Stomach smooth muscle (tissue), 2 donors: Measurements from ENCODE around the gene MRPS18C.

Experiments used
- H3K27ac ChIP-seq: one replicate; pipeline ENCODE4 v1.7.0; 2013; ENCODE audit warnings: mild to moderate bottlenecking, low read length, inconsistent platforms
- H3K27me3 ChIP-seq, 2 donors: one replicate each; pipeline ENCODE4 v1.7.0; 2013; ENCODE audit warnings: low read length in 2 of 2; ENCODE audit not compliant: insufficient read depth in 2 of 2, control insufficient read depth in 1 of 2
- H3K36me3 ChIP-seq, 2 donors: one replicate each; pipeline ENCODE4 v1.7.0; 2013; ENCODE audit warnings: low read length in 2 of 2; ENCODE audit not compliant: control insufficient read depth in 2 of 2, insufficient read depth in 2 of 2
- H3K4me1 ChIP-seq: one replicate; pipeline ENCODE4 v1.7.0; 2013; ENCODE audit warnings: low read length; ENCODE audit not compliant: control insufficient read depth, insufficient read depth
- H3K4me3 ChIP-seq, 2 donors: one replicate each; pipeline ENCODE4 v1.7.0; 2013; ENCODE audit warnings: low read length in 2 of 2
- H3K9ac ChIP-seq, 2 donors: one replicate each; pipeline ENCODE4 v1.7.0; 2013; ENCODE audit warnings: low read length in 2 of 2, mild to moderate bottlenecking in 1 of 2
- H3K9me3 ChIP-seq, 2 donors: one replicate each; pipeline ENCODE4 v1.7.0; 2013; ENCODE audit warnings: low read length in 2 of 2; ENCODE audit not compliant: control insufficient read depth in 2 of 2
- donor health status: healthy.
- donor health status: Pancreatic carcinoma.

Gene MRPS18C

DNA sequence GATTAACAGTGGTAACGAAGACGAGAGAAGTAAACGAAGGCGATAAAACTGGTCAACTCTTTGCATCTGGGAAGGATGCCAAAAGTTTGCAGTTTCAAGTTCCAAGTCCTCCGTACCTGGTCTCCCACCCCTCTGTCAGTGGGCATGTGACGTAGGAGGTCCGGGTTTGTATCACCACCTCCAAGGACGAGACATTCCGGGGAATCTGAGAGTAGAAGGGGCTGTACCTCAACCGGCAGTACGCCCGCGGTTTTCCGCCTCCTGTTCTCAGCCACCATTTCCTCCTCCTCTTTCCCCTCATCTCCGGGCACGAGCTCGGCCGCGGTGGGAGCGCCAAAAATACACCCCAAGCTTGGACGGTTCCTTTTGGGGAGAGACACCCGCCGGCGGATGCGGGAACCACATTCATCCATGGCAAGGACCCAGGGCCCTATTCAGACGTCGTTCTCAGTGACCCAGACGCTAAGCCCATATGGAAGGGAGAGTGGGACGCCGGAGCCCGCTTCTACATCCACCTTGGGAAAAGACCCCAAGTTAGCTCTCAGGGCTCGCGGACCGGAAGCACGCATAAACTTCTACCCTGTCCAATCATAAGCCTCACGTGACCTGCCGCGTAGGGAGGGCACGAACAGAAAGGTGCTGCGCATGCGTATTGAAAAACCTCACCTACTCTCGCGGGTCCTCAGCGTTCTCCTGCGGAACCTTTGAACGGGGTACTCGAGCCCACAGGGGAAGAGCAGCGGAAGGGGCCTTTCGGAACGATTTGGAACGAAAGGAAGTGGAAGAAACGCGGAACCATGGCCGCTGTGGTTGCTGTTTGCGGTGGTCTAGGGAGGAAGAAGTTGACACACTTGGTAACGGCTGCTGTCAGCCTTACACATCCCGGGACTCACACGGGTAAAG lies at the start of gene MRPS18C, which contains the start of gene HELQ:
Gene MRPS18C, plus strand, starts transcription at position 778 of the 903 bp plus-strand sequence. Its CDS starts 20 bp downstream, at position 798.
Gene HELQ, minus strand, starts transcription at position 543 of the 903 bp plus-strand sequence. Its CDS starts 130 bp downstream, at position 413.
- Histone ChIP-seq H3K27ac (peak within 1 kb of the TSS; percentile 98), H3K9ac (peak within 1 kb of the TSS; percentile 95 to 99), H3K36me3 (peaks cover 5 to 7% of the 10 kb centered on the region in 2 donors), H3K4me1 (peaks cover 6% of the 10 kb centered on the region), H3K27me3 (no peaks in the 10 kb centered on the region), H3K9me3 (no peaks in the 10 kb centered on the region), H3K4me3 (peak within 1 kb of the TSS; percentile 92 to 99)

- Histone ChIP-seq H3K9ac (no peak overlapping the region), H3K27ac (no peak overlapping the region), H3K4me3 (no peak overlapping the region), H3K9me3 (no peaks in the 10 kb centered on the region), H3K36me3 (peaks cover 11 to 20% of the 10 kb centered on the region in 2 donors), H3K4me1 (no peaks in the 10 kb centered on the region), H3K27me3 (no peaks in the 10 kb centered on the region)
Observed at GRCh38 chr4:83408908-83409307, 47.0 kb upstream of the MRPS18C start.

DNA sequence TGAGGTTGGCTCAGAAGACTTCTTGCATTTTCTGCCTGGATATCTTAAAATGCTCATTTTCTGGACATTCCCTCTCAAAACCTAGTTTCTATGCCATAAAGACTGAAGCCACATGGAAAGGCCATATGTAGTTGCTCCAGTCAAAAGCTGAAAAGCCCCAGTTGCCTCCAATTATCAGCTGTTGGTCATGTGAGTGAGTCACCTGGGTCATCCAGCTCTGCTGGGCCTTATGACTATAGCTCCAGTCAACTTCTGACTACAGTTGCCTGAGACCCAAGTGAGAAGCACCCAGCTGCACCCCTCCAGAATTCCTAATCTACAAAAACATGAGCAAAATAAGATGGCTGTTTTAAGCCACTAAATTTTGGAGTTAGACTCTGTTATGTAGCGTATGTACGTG lies 42.2 kb upstream of the MRPS18C start:
- Histone ChIP-seq H3K4me3 (no peak overlapping the region), H3K36me3 (peaks cover 22 to 24% of the 10 kb centered on the region in 2 donors), H3K9me3 (no peaks in the 10 kb centered on the region)

DNA sequence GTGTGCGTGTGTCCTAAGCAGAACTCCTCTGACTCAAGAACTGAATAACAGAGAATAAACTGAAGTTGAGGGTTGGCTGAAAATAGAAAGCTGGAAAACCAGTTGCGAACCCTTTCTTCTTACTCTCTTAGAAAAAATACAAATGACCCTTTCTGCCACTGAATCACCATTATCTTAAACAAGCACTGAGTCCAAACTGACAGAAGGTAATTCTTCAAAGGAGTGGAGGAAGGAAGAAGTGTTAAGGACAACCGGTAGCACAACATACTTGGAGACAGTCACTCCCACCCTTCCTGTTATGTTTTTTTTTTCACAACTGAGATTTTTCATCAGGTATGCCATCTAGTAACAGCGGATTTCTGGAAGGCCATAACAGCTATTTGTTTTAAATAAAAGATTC lies 38.3 kb upstream of the MRPS18C start:
- Histone ChIP-seq H3K27me3 (no peaks in the 10 kb centered on the region), H3K9ac (no peak overlapping the region), H3K36me3 (peaks cover 15 to 28% of the 10 kb centered on the region in 2 donors), H3K4me1 (no peaks in the 10 kb centered on the region), H3K4me3 (no peak overlapping the region), H3K9me3 (no peaks in the 10 kb centered on the region), H3K27ac (no peak overlapping the region)

More for the DNA sequence above, 42.2 kb upstream of the MRPS18C start:
- no peaks in the 10 kb centered on the region for H3K4me1 ChIP-seq
- no peak overlapping the region for H3K27ac ChIP-seq
- H3K9ac ChIP-seq = no peak overlapping the region
- no peaks in the 10 kb centered on the region for H3K27me3 ChIP-seq

- H3K4me3 ChIP-seq = no peak overlapping the region
- no peak overlapping the region for H3K9ac ChIP-seq
- H3K9me3 ChIP-seq = no peaks in the 10 kb centered on the region
- peaks cover 15 to 28% of the 10 kb centered on the region in 2 donors for H3K36me3 ChIP-seq
- no peak overlapping the region for H3K27ac ChIP-seq
- no peaks in the 10 kb centered on the region for H3K4me1 ChIP-seq
- H3K27me3 ChIP-seq = no peaks in the 10 kb centered on the region
Observed at GRCh38 chr4:83418211-83418610, 37.6 kb upstream of the MRPS18C start.

DNA sequence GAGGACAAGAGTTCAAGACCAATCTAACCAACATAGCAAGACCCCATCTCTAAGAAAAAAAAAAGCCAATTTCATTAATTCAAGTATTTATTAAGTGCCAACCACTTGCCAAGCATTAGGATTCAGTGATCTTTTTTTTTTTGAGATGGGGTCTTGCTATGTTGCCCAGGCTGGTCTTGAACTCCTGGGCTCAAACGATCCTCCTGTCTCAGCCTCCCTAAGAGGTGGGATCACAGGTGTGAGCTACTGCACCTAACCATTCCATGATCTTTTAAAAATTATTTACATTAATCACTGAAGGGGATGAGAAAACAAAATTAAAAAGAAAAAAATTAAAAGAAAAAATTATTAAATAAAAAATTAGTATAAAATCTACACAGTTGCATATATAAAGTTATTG lies 24.7 kb upstream of the MRPS18C start:
- H3K27ac ChIP-seq = no peak overlapping the region
- no peak overlapping the region for H3K4me3 ChIP-seq
- H3K36me3 ChIP-seq = peaks cover 9 to 17% of the 10 kb centered on the region in 2 donors
- no peak overlapping the region for H3K9ac ChIP-seq
- H3K4me1 ChIP-seq = no peaks in the 10 kb centered on the region
- no peaks in the 10 kb centered on the region for H3K27me3 ChIP-seq
- H3K9me3 ChIP-seq = no peaks in the 10 kb centered on the region

DNA sequence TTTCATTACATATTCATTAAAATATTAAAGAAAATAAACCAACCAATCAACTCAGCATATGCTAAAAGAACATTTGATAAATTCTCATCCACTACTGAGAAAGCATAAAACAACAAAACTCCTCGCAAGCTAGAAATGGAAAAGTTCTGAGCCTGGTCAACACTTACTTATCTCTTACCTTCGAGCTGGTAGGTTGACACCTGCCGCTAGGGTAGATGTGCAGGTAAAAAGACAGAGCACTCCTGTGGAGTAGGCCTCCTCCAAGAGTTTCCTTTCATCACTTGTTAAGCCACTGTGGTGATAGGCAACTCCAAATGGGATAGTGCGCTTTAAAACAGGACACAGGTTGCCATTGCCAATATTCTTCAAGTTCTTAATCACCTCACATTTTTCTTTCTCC lies 19.2 kb upstream of the MRPS18C start:
- Histone ChIP-seq H3K9me3 (no peaks in the 10 kb centered on the region), H3K4me3 (no peak overlapping the region), H3K27me3 (no peaks in the 10 kb centered on the region), H3K4me1 (no peaks in the 10 kb centered on the region), H3K36me3 (peaks cover 3 to 17% of the 10 kb centered on the region in 2 donors), H3K27ac (no peak overlapping the region), H3K9ac (no peak overlapping the region)

DNA sequence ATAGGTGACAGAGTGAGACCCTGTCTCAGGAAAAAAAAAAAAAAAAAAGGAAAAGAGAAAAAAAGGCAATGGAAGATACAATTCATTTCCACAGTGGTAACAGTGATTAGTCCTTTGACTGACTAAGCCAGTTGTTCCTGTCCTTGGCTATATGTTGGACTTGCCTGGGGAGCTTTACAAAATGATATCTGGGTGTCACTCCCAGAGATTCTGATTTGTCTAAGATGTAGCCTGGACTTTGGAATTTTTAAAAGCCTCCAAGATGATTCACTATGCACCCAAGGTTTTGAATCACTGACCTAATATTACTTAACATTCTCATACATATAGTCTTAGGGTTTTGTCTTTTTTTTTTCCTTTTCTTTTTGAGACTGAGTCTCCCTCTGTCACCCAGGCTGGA lies 17.1 kb upstream of the MRPS18C start:
- Histone ChIP-seq H3K36me3 (peaks cover 5 to 14% of the 10 kb centered on the region in 2 donors), H3K9me3 (no peaks in the 10 kb centered on the region), H3K4me3 (no peak overlapping the region), H3K9ac (no peak overlapping the region), H3K27me3 (no peaks in the 10 kb centered on the region), H3K27ac (no peak overlapping the region), H3K4me1 (no peaks in the 10 kb centered on the region)

- Histone ChIP-seq H3K36me3 (peaks cover 11 to 18% of the 10 kb centered on the region in 2 donors), H3K9ac (no peak overlapping the region), H3K4me1 (no peaks in the 10 kb centered on the region), H3K4me3 (no peak overlapping the region), H3K27ac (no peak overlapping the region), H3K27me3 (no peaks in the 10 kb centered on the region), H3K9me3 (no peaks in the 10 kb centered on the region)
Observed at GRCh38 chr4:83440148-83440814, 15.6 kb upstream of the MRPS18C start.

GRCh38 chr4:83440899-83441298 lies 15.0 kb upstream of the MRPS18C start:
- no peak overlapping the region for H3K9ac ChIP-seq
- H3K36me3 ChIP-seq = peaks cover 14 to 18% of the 10 kb centered on the region in 2 donors
- no peaks in the 10 kb centered on the region for H3K27me3 ChIP-seq
- no peak overlapping the region for H3K27ac ChIP-seq
- H3K4me1 ChIP-seq = no peaks in the 10 kb centered on the region
- no peak overlapping the region for H3K4me3 ChIP-seq
- no peaks in the 10 kb centered on the region for H3K9me3 ChIP-seq
